DMS 273 treated with DMSO at 0.1 percent for 48 hours (cell line): ENCODE data around the gene SEPTIN1.
A peak's percentile ranks its signal among the peaks of the same experiment; 100 is the strongest.

Source experiments
- DNase-seq: peaks from one replicate; lab custom pipeline; 2025; lab: John Stamatoyannopoulos, UW

The SEPTIN1 gene

DNA sequence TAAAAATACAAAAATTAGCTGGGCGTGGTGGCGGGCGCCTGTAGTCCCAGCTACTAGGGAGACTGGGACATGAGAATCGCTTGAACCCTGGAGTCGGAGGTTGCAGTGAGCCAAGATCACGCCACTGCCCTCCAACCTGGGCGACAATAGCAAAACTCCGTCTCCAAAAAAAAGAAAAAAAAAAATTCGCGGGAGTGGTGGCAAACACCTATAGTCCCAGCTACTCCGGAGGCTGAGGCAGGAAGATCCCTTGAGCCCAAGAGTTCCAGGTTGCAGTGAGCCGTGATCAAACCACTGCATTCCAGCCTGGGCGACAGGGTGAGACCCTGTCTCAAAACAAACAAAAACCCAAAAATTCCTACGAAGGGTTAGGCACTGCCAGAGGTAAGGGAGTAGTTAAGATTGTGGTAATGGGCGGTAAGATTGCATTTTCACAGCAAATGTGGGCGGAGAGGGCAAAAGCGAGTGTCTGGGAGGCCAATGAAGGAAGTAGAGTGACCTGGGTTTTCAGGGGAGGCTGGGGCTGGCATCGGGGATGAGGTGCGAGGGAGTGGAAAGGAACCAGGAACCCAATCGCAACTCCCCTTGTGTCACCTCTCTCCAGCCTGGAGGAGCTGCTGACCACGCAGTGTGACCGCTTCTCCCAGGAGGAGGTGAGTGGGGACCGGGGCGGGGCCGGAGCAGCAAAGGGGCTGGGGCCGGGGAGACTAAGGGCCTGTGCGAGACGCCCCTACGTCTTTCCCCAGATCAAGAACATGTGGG is 5.1 kb downstream of the SEPTIN1 start:
- no peak for DNase-seq

DNA sequence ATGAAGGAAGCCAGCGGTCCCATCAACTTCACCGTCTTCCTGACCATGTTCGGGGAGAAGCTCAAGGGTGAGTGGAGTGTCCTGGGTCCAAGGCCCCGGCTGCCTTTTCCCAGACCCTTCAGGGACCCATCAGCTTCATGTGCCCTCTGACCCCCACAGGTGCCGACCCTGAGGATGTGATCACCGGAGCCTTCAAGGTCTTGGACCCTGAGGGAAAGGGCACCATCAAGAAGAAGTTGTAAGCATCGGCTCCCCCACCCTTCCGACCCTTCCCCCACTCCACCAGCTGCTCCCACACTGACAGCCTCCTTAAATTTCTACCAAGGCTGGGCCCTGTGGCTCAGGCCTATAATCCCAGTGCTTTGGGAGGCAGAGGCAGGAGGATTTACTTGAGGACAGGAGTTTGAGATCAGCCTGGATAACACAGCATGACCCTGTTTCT is 5.9 kb downstream of the SEPTIN1 start:
- no peak for DNase-seq

DNA sequence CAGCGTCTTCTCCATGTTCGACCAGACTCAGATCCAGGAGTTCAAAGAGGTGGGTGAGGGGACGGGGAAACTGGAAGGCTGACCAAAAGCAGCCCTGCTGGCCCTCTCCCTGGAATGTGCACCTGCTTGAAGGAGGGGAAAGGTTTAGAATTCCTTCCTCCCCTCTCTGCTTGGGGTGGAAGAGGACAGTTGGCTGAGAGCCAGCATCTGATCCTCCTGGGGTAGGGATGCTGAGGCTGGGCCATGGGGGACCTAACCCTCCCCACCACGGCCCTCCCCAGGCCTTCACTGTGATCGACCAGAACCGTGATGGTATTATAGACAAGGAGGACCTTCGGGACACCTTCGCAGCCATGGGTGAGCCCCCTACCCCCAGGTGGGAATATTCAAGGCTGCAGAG is 6.5 kb downstream of the SEPTIN1 start:
- no peak for DNase-seq

DNA sequence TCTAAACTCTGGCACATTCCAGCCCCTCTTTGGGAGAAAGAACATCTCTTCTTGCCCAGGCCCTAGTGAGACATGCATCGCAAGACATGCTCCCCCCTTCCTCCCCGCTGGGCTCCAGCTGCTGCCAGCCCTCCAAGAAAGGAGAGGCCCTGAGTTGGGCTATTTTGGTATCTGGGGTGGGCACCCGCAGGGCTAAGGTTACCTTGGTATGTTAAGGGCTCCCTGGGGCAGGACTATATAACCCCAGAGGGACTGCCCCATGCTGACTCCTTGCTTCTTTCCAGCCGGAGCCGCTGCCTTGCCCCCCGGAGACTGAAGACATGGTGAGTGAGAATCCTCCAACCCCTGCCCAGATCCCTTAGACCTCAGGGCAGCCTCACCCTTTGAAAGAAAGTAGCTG is 7.8 kb downstream of the SEPTIN1 start, which contains the start of gene MYL11:
Gene MYL11, plus strand, starts transcription at position 265 of the 400 bp plus-strand sequence. Its CDS starts 56 bp downstream, at position 321.
- no peak for DNase-seq

DNA sequence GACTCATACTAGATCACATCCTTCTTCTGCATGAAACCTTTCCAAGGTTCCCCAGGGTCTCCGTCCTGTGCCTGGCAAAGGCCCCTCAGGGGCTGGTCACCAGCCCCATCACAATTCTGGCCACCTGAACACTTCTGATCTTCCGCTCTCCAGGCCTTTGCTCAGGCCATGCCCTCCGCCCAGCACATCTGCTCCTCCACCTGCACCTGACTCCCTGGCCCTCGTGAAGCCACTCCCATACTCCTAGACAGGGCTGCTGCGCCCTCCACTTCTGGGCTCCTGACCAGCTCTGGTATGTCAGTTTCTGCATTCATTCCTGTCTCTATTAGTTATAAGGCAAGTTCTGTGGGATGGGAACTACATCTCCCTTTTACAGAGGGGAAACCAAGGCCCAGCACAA is 9.6 kb downstream of the SEPTIN1 start:
- DNase-seq: no peak

DNA sequence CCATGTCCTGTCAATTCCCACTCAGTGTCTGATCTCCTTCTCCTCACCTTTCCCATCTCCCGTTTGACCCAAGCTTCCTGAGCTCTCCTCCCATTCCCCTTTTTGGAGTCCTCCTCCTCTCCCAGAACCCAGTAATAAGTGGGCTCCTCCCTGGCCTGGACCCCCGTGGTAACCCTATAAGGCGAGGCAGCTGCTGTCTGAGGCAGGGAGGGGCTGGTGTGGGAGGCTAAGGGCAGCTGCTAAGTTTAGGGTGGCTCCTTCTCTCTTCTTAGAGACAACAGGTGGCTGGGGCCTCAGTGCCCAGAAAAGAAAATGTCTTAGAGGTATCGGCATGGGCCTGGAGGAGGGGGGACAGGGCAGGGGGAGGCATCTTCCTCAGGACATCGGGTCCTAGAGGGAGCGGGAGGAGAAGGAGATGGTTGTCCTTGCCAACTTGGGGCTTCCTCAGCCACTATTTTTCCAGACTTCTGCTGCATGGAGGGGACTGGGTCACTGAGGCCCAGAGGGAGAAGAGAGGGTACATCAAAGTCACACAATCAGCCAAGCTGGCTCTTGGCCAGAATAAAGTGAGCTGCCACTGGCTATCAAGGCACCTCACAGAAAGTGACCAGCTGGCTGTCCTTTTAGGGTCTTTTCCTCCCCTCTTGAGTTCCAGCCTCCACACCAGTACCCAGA is 10.2 kb downstream of the SEPTIN1 start:
- DNase-seq: no peak

DNA sequence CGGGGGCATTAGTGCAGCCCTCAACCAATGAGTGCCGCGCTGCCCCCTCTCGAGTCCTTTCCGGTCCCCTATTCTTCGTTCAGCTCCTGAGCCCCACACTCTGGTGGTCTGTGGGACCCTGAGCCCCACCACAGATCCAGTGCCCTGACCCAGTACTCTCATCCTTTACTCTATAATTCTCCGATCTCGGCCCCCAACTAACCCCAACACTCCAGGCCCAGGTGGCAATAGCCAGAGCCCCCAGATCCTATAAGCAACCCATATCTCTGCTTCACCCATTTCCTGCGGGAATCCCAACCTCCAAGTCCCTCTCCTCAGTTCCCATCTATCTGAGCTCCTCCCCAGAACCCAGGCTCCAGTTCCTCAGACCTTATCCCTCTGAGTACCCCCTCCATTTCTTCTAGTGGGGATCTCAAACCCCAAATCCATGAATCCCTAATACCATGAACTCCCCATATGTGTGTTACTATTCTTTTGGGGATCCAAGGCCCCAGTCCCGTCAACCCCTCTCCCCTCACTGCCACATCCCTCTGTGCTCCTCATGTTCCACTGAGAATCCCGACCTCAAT is 11.0 kb downstream of the SEPTIN1 start:
- DNase-seq: no peak

DNA sequence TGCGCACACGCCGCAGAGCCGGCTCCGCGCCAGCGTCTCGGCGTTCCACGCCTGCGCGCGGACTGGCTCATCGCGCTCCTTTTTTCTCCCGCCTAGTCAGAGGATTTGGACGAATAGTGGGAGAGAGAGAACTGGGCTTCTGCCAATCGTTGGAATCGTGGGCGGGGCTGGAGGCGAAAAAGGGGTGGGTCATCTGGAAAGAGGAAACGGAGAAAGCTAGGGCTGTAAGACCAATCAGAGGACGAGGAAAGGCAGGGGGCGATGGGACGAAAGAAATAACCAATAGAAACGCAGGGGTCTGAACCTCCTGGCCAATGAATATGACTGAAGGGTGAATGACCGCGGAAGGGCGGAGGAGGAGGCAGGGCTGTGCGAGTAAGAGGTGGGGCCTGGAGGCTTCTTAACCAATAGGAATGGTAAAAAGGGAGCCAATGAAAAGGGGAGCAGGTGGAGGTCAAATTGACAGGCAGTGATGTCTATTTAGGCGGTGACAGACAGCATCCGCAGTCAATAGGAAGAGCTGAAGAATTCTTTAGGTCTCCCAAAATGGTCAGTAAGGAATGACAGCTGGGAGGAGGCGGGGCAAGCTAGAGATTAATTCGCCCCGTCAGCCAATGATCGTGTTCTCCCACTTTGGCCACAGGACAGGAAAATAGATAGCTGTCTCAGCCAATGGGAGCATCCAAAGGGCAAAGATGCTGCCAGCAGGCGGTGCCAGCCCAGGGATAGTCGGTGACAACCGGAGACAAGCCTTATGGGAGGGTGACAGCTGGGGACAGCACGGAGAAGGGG is 11.7 kb downstream of the SEPTIN1 start, which contains the start of gene TBC1D10B:
Gene TBC1D10B, minus strand, starts transcription at position 39 of the 792 bp plus-strand sequence. CDS start 311 bp downstream, outside the sequence.
- DNase-seq: peak; percentile 100

DNA sequence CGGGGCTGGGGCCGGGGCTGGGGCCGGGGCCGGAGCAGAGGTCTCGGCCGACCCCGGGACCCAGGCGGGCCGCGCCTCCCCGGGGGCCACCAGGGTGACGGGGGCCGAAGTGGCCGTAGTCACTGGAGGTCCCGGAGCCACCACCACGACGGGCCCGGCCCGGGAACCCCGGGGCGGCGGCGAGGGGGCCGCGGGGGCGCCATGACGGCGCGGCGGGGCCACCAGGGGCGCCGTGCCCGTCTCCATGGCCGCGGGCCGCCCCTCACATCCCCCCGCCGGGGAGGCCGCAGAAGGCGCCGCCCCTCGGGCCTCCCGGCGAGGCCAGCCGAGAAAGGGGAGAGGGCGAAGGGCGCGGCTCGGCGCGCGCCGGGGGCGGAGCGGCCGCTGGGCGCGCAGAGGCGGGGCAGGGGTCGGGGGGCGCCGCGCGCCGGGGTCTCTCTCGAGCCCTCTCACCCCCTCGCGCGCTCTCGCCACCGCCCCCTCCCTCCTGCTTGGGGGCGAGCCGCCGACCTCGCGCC is 12.4 kb downstream of the SEPTIN1 start:
- no peak for DNase-seq

DNA sequence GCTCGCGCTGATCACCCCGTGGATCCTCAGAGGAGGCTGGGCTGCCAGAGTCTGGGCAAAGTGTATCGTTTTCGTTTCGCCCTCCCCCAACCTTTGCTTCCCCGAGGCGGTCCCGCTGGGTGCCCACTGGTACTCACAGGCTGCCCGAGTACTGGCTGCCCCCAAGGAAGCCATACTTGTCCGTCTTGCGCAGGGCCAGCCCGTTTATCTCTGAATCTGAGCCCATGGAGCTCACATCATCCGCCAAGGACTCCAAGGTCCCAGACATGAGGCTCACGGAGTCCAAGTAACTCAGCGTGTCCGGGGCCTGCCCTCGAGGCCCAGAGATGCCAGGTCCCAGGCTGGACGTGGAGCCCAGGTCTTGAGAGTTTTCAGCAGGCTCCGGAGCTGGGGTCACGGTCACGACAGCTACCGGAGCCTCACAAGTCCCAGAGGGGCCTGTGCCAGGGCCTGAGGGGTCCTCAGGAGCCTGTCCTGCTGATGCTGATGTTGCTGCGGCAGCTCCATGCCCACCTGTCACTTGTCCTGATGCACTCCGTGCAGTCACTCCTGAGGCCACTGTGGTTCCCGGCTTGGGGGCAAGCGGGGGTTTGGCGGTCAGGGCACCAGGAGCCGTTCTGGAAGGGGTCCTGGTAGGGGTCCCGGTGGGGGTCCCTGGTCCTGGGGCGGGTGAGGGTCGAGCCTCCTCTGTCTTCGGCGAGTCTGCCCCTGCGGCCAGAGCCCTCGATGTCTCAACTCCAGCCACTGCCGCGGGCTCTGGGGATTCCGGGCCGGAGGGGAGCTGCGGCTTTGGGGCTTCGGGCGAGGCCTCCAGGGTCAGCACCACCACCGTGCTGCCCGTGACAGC is 13.0 kb downstream of the SEPTIN1 start:
- DNase-seq: no peak

DNA sequence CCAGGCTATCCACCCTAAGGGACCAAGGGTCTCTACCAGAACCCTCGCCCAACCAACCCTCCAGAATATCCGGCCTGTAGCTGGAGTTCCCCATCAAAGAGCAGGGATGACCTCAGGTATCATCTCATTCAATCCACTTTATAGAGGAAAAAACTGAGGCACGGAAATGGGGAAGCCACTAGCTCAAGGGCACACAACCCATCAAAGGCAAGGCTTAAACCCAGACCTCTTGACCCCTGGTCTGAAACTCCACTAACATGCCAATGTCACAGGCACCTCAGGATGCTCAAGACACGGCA is 13.6 kb downstream of the SEPTIN1 start:
- DNase-seq: no peak

DNA sequence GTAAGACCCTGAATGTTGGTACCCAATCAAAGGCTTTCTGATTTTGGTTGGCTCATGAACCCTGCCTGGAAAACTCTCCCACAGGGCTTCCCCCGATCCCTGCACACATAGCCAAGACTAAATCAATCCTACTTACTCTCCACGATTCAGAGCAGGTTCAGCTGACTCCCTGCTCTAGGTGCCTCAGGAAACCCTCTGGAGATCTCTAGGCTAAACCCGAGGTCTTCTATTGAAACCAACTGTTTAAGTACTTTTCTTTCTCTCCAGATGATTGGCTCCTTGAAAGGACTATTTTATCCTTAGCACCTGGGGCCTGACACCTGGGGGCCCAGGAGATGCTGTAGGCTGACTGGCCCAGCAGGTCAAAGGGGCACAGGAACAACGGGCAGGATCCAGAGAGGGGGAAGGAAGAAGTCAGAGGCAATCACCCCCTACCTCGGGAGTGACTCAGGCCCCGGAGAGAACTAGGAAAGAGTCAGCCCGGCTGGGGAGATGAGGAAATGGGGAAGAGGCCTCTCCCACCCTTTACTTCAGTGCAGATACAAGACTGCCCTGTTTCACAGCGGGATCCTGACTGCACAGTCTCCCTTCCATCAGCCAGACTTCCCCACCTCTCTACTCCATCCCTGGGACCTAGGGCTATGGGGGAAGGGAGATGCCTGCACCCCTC is 14.1 kb downstream of the SEPTIN1 start:
- no peak for DNase-seq

DNA sequence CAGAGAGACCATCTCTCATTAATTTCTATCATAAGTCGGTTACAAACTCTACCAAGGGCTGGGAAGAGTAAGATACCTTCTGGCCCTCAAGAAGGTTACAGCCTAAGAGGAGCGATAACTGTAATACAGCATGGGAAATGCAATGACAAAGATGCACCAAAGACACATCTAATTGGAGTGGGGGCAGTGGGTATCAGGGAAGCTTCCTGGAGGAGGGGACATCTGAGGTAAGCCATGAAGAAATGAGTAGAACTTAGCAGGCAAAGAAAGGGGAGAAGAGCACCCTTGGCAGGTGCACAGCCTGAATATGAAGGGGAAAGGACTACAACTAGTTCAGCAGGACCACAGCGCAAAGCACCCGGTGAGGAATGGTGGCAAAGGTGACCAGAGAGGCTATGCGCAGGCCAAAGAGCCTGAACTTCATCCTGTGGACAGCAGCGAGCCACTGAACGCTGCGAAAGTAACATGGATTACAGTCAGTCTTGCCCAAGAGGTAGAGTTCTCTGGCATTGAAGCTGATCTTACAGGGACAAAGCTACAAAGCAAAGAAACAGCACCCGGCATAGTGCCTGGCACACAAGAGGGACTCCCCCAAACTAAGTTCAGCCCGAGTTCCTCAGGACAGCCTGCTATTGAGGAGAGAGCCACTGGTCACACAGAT is 14.9 kb downstream of the SEPTIN1 start:
- no peak for DNase-seq

DNA sequence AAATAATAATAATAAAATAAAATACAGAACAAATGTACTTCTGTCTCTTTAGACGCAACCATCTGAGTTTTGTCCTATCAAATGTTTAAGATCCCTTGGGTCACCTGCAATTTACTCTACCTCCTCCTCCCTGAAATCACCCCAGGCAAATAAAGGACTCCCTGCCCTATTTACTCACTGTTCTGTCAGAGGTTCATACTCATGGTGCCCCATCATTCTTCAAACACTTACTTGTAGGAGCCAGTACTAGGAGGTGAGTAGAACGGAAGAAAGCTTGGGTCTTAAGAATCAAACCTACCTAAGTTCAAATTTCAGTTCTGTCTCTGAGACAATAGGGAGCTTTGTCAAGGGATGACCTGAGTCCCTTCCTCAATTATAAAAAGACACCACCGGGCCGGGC is 15.8 kb downstream of the SEPTIN1 start:
- DNase-seq: no peak

DNA sequence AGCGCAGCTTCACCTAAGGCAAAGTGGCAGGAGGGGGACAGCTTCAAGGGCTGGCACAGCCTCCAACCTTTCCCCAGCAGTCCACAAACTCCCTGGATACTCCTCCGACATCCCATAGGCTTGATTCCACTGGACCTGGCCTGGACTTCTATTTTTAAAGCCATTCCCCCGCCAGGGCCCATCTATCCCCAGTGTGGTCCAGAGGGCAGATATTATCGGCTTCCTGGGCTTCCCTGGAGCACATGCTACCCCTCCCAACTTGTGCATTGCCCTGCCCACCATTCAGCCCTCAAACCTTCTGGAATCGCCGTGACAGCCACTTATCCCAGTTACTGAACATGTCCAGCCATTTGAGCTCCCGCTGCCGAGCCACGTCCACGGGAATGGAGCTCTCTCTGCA is 17.2 kb downstream of the SEPTIN1 start:
- DNase-seq: no peak

DNA sequence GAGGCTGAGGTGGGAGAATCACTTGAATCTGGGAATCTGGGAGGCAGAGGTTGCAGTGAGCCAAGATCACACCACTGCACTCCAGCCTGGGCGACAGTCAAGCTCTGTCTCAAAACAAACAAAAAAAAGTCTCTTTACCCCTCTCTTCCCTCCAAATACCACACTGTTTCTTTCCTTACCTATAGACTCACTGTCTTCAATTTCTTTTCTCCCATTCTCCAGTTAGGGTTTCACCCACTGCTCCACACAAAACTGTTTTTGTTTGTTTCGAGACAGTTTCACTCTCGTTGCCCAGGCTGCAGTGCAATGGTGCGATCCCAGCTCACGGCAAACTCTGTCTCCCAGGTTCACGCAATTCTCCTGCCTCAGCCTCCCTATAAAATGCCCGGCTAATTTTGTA is 21.2 kb downstream of the SEPTIN1 start:
- DNase-seq: no peak

DNA sequence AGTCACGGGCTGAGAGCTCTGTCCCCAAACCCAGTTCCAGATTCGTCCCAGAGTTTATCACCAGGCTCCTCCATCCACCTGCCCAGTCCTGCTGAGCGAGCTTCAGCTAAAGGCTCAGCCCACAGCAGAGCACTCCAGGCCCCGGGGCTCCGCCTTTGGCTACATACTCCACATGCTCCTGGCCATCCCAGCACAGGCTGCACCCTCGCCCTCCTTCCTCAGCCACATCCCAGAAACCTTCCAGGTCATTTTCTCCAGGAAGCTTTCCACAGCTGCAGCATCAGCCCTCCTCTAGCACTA is 22.5 kb downstream of the SEPTIN1 start:
- no peak for DNase-seq

DNA sequence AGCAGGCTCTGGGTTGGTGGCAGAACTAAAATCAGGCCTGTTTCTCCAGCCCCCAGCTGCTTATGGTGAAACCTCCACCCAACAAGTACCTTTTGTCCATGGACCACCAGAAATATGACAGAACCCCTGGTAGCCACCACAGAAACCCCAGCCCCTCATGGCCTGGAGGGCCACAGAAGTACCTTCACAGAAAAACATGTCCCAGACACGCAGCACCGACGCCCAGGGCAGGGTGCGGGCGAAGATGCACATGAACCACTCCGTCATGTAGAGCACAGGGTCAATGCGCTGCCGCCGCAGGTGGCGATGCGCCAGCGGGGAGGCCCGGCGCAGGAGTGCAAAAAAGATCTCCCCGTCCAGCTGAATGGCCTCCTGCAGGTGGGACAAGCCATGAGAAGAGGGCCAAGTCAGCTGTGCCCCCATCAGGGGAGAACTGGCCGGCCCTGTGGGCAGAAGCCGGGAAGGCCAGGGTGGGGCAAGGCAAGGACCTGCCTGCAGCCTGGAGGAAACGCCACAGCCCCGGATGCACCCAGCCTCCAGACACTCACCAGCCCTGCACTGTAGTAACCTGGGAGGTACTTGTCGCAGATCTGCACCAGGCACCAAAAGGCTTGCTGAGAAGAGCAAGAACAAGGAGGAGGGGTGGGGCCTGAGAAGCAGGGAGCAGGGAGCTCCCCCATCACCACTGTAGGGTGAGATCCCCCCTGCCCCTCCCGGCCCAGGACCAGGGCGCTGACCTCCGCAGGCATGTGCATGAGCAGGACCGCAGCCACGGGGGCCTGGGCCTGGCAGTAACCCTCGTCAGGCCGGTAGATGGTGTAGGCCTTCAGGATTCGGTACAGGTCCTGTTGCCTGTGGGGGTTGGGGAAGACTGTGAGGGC is 23.1 kb downstream of the SEPTIN1 start:
- DNase-seq: no peak

DNA sequence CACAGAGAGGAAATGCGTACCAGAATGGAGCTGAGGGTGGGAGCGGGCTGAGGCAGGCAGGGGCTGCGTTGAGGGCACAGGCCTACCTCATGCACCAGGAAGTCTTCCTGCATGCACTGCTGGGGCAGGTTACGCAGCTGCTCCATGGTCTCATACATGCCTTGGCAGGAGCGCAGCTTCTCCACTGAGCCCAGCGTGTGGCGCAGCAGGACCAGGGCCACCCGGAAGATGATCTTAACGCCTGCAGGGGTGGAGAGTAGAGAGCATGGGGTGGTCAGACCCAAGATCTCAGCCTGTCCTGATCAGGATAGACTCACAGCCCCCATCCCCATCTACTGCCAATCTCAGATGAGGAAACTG is 23.8 kb downstream of the SEPTIN1 start:
- no peak for DNase-seq
